ENCODE data around the gene KRTAP9-7. TPM values are rescaled to one million over a fixed set of nuclear protein-coding genes. Genes with fewer than 3 reads are reported as not detected.
"Not testable (repeated sequence)": the region's sequence is repeated elsewhere in the genome, so short reads cannot be mapped to it uniquely, and the experiment has no call there.

Gene KRTAP9-7, protein sequence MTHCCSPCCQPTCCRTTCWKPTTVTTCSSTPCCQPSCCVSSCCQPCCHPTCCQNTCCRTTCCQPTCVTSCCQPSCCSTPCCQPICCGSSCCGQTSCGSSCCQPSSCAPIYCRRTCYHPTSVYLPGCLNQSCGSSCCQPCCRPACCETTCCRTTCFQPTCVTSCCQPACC
- not detected for total RNA-seq

DNA sequence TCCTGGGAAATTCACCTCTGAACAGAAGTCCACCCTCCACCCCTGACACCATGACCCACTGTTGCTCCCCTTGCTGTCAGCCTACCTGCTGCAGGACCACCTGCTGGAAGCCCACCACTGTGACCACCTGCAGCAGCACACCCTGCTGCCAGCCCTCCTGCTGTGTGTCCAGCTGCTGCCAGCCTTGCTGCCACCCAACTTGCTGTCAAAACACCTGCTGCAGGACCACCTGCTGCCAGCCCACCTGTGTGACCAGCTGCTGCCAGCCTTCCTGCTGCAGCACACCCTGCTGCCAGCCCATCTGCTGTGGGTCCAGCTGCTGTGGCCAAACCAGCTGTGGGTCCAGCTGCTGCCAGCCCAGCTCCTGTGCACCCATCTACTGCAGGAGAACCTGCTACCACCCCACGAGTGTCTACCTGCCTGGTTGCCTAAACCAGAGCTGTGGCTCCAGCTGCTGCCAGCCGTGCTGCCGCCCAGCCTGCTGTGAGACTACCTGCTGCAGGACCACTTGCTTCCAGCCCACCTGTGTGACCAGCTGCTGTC is at the start of gene KRTAP9-7:
Gene KRTAP9-7, plus strand, starts transcription at position 51 of the 543 bp plus-strand sequence. Its CDS starts 0 bp downstream, at position 51.
- ATAC-seq; DNase-seq (ENCODE audit: low spot score); intact Hi-C loops (cut with DNase I): not testable (repeated sequence)

DNA sequence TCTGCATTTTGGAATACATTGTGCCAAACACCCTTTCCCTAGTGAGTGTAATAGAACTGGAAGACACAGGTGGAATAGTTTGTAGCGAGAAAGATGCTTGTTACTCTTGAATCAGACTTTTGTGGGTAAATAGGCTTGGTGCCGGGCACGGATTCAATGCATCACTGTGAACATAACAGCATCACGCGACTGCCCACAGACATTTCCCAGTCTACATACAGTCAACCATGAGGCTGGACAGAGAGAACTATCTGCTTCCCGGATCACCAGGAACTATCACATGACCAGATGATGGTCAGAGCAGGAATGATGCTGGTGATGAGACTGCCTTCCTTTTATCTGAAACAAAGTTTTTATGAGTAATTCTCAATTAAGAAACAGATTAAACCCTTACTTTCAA is 49.4 kb upstream of the KRTAP9-7 start:
- DNase-seq (ENCODE audit: low spot score) = no peak
- intact Hi-C loops (cut with DNase I) = no loop called here
- no peak for ATAC-seq

- ATAC-seq; DNase-seq (ENCODE audit: low spot score); intact Hi-C loops (cut with DNase I): not testable (repeated sequence)
These were observed 48.9 kb upstream of the KRTAP9-7 start, which contains the start of gene KRTAP9-2 for GRCh38 chr17:41226598-41227095. KRTAP9-2 (plus strand) TSS chr17:41226648; CDS start chr17:41226655, 7 bp downstream.

- DNase-seq (ENCODE audit: low spot score) (no peak), ATAC-seq (no peak)
- intact Hi-C loops (cut with DNase I) = no loop called here
These were observed 45.4 kb upstream of the KRTAP9-7 start for GRCh38 chr17:41230094-41230493.

DNA sequence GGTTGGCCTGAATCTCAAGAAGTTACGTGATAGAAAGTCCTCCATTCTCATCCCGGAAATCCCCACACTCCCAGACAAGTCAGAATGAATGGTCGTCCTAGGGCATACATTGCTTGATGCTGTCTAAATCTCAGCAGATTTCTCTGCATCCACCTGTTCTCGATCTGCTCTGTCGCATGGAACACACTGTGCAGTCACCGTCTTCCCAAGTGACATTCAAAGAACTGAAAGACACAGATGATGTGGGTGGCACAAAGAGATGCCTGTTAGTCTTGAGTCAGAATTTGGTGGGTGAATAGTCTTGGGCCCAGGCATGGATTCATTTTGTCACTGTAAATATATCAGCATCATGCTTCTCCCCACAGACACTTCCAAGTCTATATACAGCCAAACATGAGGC is 43.8 kb upstream of the KRTAP9-7 start:
- ATAC-seq = no peak

GRCh38 chr17:41232399-41233105 is 42.9 kb upstream of the KRTAP9-7 start, which contains the start of gene KRTAP9-3:
KRTAP9-3 (plus strand) TSS chr17:41232449; CDS start chr17:41232502, 53 bp downstream.
- DNase-seq (ENCODE audit: low spot score); ATAC-seq; intact Hi-C loops (cut with DNase I): not testable (repeated sequence)

More for the DNA sequence above, 43.8 kb upstream of the KRTAP9-7 start:
- intact Hi-C loops (cut with DNase I) = no loop called here
- DNase-seq (ENCODE audit: low spot score) = no peak

- ATAC-seq; DNase-seq (ENCODE audit: low spot score); intact Hi-C loops (cut with DNase I): not testable (repeated sequence)
These were observed 38.4 kb upstream of the KRTAP9-7 start for GRCh38 chr17:41237116-41237515.

DNA sequence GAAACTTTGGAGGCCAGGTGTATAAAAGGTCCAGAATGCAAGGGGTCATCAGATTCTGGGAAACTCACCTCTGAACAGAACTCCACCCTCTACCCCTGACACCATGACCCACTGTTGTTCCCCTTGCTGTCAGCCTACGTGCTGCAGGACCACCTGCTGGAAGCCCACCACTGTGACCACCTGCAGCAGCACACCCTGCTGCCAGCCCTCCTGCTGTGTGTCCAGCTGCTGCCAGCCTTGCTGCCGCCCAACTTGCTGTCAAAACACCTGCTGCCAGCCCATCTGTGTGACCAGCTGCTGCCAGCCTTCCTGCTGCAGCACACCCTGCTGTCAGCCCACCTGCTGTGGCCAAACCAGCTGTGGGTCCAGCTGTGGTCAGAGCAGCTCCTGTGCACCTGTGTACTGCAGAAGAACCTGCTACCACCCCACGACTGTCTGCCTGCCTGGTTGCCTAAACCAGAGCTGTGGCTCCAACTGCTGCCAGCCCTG is 37.5 kb upstream of the KRTAP9-7 start, which contains the start of gene KRTAP9-8:
Gene KRTAP9-8, plus strand, starts transcription at position 51 of the 489 bp plus-strand sequence. Its CDS starts 53 bp downstream, at position 104.
- DNase-seq (ENCODE audit: low spot score); ATAC-seq; intact Hi-C loops (cut with DNase I): not testable (repeated sequence)

GRCh38 chr17:41246995-41247787 is 28.3 kb upstream of the KRTAP9-7 start:
- not testable (repeated sequence) for DNase-seq (ENCODE audit: low spot score); ATAC-seq
- intact Hi-C loops (cut with DNase I) = loop anchor here (10.0 kb wide), 1 partner anchor 102 kb away; the partner anchor contains the start of genes KRTAP4-5 and KRTAP4-6

DNA sequence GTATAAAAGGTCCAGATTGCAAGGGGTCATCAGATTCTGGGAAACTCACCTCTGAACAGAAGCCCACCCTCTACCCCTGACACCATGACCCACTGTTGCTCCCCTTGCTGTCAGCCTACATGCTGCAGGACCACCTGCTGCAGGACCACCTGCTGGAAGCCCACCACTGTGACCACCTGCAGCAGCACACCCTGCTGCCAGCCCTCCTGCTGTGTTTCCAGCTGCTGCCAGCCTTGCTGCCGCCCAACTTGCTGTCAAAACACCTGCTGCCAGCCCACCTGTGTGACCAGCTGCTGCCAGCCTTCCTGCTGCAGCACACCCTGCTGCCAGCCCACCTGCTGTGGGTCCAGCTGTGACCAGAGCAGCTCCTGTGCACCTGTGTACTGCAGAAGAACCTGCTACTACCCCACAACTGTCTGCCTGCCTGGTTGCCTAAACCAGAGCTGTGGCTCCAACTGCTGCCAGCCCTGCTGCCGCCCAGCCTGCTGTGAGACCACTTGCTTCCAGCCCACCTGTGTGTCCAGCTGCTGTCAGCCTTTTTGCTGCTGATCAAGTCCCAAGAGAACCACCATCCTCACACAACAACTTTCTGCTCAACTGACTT is 25.8 kb upstream of the KRTAP9-7 start, which contains the start of gene KRTAP9-4:
Gene KRTAP9-4, plus strand, starts transcription at position 51 of the 604 bp plus-strand sequence. Its CDS starts 34 bp downstream, at position 85.
- intact Hi-C loops (cut with DNase I) = loop anchor here (10.0 kb wide), 1 partner anchor 105 kb away; the partner anchor contains the start of genes KRTAP4-5 and KRTAP4-6
- ATAC-seq = not testable (repeated sequence)

DNA sequence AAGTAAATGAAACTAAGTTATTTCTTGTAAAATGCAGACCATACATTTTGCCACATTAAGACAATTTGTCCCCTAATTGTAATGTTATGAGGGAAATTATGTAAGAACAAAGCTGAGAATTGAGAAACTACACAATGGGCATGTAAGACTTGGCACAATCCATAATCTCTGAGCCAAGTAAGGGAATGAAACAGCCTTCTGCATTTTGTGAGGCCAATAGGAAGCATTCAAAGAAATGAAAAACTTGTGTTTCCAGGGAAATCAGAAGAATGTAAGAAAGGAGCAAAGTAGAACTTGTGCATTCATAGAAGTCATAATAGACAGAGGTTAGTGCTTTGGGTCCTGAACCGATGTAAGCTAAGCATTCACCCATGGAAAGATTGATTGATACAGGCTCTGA is 24.2 kb upstream of the KRTAP9-7 start:
- DNase-seq (ENCODE audit: low spot score) = no peak
- intact Hi-C loops (cut with DNase I) = no loop called here
- no peak for ATAC-seq

More for the DNA sequence above, 25.8 kb upstream of the KRTAP9-7 start, which contains the start of gene KRTAP9-4:
- DNase-seq (ENCODE audit: low spot score) = not testable (repeated sequence)

- ATAC-seq (no peak), DNase-seq (ENCODE audit: low spot score) (no peak)
These were observed 20.6 kb upstream of the KRTAP9-7 start for GRCh38 chr17:41254861-41255260.

GRCh38 chr17:41255381-41256290 is 19.9 kb upstream of the KRTAP9-7 start, which contains the start of gene KRTAP9-9:
KRTAP9-9 (plus strand) TSS chr17:41255384.
- ATAC-seq; DNase-seq (ENCODE audit: low spot score); intact Hi-C loops (cut with DNase I): not testable (repeated sequence)

More at GRCh38 chr17:41254861-41255260, 20.6 kb upstream of the KRTAP9-7 start:
- intact Hi-C loops (cut with DNase I) = no loop called here

DNA sequence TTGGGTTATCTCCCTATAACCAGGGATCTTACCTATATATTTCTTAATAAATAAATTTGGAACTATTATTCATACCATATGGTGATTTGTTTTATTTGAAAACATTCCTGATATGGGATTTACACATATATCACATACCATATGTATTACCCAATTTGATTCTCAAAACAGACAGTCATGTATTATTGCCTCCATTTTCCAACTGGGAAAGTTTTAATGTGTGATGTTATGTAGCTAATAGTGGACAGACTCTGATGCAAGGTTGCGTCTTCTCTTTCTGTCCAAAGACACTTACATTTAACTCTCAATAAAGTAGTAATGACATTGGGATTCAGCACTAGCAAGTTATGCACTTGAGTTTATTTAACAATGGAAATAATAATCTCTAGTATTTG is 19.2 kb upstream of the KRTAP9-7 start:
- ATAC-seq (no peak), DNase-seq (ENCODE audit: low spot score) (no peak)
- intact Hi-C loops (cut with DNase I) = no loop called here

GRCh38 chr17:41258406-41258805 is 17.1 kb upstream of the KRTAP9-7 start:
- intact Hi-C loops (cut with DNase I) = no loop called here
- DNase-seq (ENCODE audit: low spot score) = no peak
- no peak for ATAC-seq

DNA sequence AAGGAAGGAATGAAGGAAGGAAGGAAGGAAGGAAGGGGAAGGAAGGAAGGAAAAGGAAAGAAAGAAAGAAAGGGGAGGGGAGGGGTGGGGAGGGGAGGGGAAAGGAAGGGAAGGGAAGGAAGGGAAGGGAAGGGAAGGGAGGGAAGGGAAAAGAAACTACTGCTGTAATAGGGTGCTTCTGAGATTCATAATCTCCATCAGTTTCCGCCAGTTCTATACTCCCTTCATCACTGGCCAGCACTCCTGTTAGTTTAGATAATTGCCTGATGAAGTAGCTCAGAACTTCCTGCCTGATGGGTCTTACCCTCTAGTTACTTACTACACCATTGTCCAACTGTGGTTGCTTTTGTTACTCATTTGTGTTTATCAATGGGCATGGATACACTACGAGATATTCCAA is 12.3 kb upstream of the KRTAP9-7 start:
- DNase-seq (ENCODE audit: low spot score) = no peak
- ATAC-seq = no peak
- intact Hi-C loops (cut with DNase I) = no loop called here

DNA sequence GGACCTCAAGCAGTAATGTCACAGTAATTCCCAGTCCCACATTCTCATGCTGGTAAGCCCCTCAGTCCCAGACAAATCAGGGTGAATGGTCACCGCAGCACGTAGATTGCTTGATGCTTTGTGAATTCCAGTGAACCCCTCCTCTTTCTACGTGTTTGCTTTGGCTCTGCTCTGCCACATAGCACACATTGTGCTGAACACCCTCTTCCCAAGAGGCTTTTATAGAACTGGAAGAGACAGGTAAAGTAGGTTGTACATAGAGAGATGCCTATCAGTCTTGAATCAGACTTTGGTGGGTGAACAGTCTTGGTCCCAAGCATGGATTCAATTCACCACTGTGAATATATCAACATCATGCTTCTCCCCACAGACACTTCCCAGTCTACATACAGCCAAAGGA is 10.9 kb upstream of the KRTAP9-7 start:
- DNase-seq (ENCODE audit: low spot score) (no peak), ATAC-seq (no peak)
- intact Hi-C loops (cut with DNase I) = no loop called here

All from sciatic nerve (tissue), 2 donors.